A673 (cell line): Measurements from ENCODE around the gene NQO1. TPM values are rescaled to one million over a fixed set of nuclear protein-coding genes. Genes with fewer than 3 reads are reported as not detected.

Experiments
- BruUV-seq: library from RNA; stranded (reverse); fragments of 400-500 nt; replicated peaks from 2 replicates; lab custom pipeline; 2021; lab: Mats Ljungman, UMichigan
- CTCF ChIA-PET: fragments of 300-600 bp; sonication (Branson Sonifier 250); formaldehyde crosslinking; loops from one replicate; lab custom pipeline; 2022; ENCODE audit warnings: antibody characterized with exemption; lab: Charles Lee
- POLR2A ChIA-PET: fragments of 300-600 bp; sonication (Branson Sonifier 250); formaldehyde crosslinking; loops from one replicate; lab custom pipeline; 2022; ENCODE audit warnings: antibody characterized with exemption; ENCODE audit not compliant: low non-redundant PET; lab: Charles Lee
- DNase-seq: peaks from one replicate; pipeline ENCODE4 v3.0.0-alpha.2; 2015; ENCODE audit warnings: low spot score
- H3K27ac ChIP-seq: fragments of 200-600 bp; sonication (generic); 2 replicates; pipeline ENCODE4 v1.5.1; 2016; ENCODE audit warnings: mixed run types, low read depth, mild to moderate bottlenecking, mixed read lengths, antibody characterized with exemption, low read length; ENCODE audit not compliant: poor library complexity, severe bottlenecking
- H3K27me3 ChIP-seq: fragments of 200-600 bp; sonication (generic); replicated peaks from 2 replicates; pipeline ENCODE4 v1.6.1; 2017; ENCODE audit warnings: mixed run types, low read depth, mild to moderate bottlenecking, mixed read lengths, antibody characterized with exemption, low read length; ENCODE audit not compliant: insufficient read depth, poor library complexity
- H3K36me3 ChIP-seq: fragments of 200-600 bp; sonication (generic); 2 replicates; pipeline ENCODE4 v1.6.1; 2016; ENCODE audit warnings: mixed run types, mild to moderate bottlenecking, mixed read lengths, antibody characterized with exemption, low read length; ENCODE audit not compliant: insufficient read depth, poor library complexity, severe bottlenecking
- H3K4me1 ChIP-seq: fragments of 200-600 bp; sonication (generic); 2 replicates; pipeline ENCODE4 v1.6.1; 2017; ENCODE audit warnings: mixed run types, mild to moderate bottlenecking, mixed read lengths, antibody characterized with exemption, low read length; ENCODE audit not compliant: insufficient read depth, poor library complexity, severe bottlenecking
- H3K4me3 ChIP-seq: fragments of 200-600 bp; sonication (generic); 2 replicates; pipeline ENCODE4 v1.5.1; 2016; ENCODE audit warnings: low read depth, mixed run types, mild to moderate bottlenecking, mixed read lengths, low read length; ENCODE audit not compliant: poor library complexity, severe bottlenecking
- H3K9me3 ChIP-seq: fragments of 200-600 bp; sonication (generic); 2 replicates; pipeline ENCODE4 v1.6.1; 2016; ENCODE audit warnings: mixed run types, low read depth, mild to moderate bottlenecking, mixed read lengths, antibody characterized with exemption, low read length; ENCODE audit not compliant: poor library complexity, severe bottlenecking
- CTCF ChIP-seq: fragments of 300-800, 200-600 bp; sonication (generic); conservative IDR thresholded peaks from 2 replicates; pipeline ENCODE4 v1.5.1; 2017; ENCODE audit warnings: low read depth, mild to moderate bottlenecking, antibody characterized with exemption, low read length, moderate library complexity, mixed read lengths
- EZH2 ChIP-seq: fragments of 200-600 bp; sonication (generic); IDR thresholded peaks from 2 replicates; pipeline ENCODE4 v1.6.1; 2017; ENCODE audit warnings: borderline replicate concordance, low read depth, mild to moderate bottlenecking, mixed read lengths, antibody characterized with exemption, low read length; ENCODE audit not compliant: poor library complexity, severe bottlenecking
- intact Hi-C: fragments of 100-400 bp; cut with micrococcal nuclease; formaldehyde crosslinking; loops from one replicate; pipeline ENCODE4 v1.10.0; 2022; ENCODE audit not compliant: unreplicated experiment
- total RNA-seq: library from RNA; stranded (reverse); gene quantifications from 2 replicates; pipeline ENCODE4 v1.2.3, GENCODE V29; 2021

The NQO1 gene
- total RNA-seq, 1 experiment from 2014 or later = 61.7 TPM

DNA sequence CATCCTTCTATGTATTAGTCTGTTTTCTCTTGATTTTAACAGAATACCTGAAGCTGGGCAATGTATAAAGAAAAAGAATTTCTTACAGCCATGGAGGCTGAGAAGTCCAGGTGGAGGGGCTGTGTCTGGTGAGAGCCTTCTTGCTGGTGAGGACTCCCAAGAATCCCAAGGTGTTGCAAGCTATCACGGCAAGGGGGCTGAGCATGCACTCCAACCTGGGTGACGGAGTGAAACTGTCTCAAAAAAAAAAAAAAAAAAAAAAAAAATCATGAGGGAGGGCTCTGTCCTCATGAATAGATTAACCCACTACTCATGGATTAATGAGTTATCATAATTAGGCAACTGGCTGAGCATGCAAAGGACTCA lies 19.4 kb downstream of the NQO1 start:
- DNase-seq = no peak
- POLR2A ChIA-PET = no interaction called here
- intact Hi-C loops = loop anchor here (5.0 to 10.0 kb wide), 2 partner anchors 228 to 310 kb away; no protein-coding TSS in a partner anchor
- Histone ChIP-seq H3K9me3 (no peaks in the 10 kb centered on the region), H3K36me3 (peaks cover 4% of the 10 kb centered on the region), H3K27me3 (no peaks in the 10 kb centered on the region), H3K4me3 (no peak overlapping the region), H3K4me1 (no peaks in the 10 kb centered on the region), H3K27ac (no peak overlapping the region)
- no TSS peak for BruUV-seq
- TF ChIP-seq EZH2 (no peak), CTCF (no peak)
- CTCF ChIA-PET = no interaction called here

- Histone ChIP-seq H3K27ac (no peak overlapping the region), H3K36me3 (peaks cover 4% of the 10 kb centered on the region), H3K27me3 (no peaks in the 10 kb centered on the region), H3K4me3 (no peak overlapping the region), H3K9me3 (no peaks in the 10 kb centered on the region), H3K4me1 (no peaks in the 10 kb centered on the region)
- intact Hi-C loops = loop anchor here (5.0 to 10.0 kb wide), 2 partner anchors 228 to 309 kb away; no protein-coding TSS in a partner anchor
- TF ChIP-seq CTCF = no peak
- TF ChIP-seq EZH2 = no peak
- POLR2A ChIA-PET = no interaction called here
- CTCF ChIA-PET = interaction anchor here (0.6 kb wide), 1 partner anchor 16 kb away, joined by 3 read pairs; no protein-coding TSS in a partner anchor
- DNase-seq = no peak
- no TSS peak for BruUV-seq
These were observed 19.9 kb downstream of the NQO1 start for GRCh38 chr16:69706256-69706974.

- no peak overlapping the region for H3K27ac ChIP-seq
- TF ChIP-seq CTCF = no peak
- TF ChIP-seq EZH2 = no peak
- no peaks in the 10 kb centered on the region for H3K9me3 ChIP-seq
- no TSS peak for BruUV-seq
- CTCF ChIA-PET = interaction anchor here (0.6 kb wide), 1 partner anchor 51 kb away, joined by 3 read pairs; the partner anchor contains the start of gene NOB1
- POLR2A ChIA-PET = no interaction called here
- no peaks in the 10 kb centered on the region for H3K4me1 ChIP-seq
- no peaks in the 10 kb centered on the region for H3K27me3 ChIP-seq
- peaks cover 4% of the 10 kb centered on the region for H3K36me3 ChIP-seq
- DNase-seq = no peak
- H3K4me3 ChIP-seq = no peak overlapping the region
- intact Hi-C loops = loop anchor here (10.0 kb wide), 1 partner anchor 231 kb away; no protein-coding TSS in a partner anchor
These were observed 22.7 kb downstream of the NQO1 start for GRCh38 chr16:69703638-69704037.
